ENCODE data around the gene SLC6A15. TPM values are rescaled to one million over a fixed set of nuclear protein-coding genes. Genes with fewer than 3 reads are reported as not detected.

The SLC6A15 gene
- total and polyA plus RNA-seq, 2 donors (not counting 3 experiments of a cell fraction or from before 2014, with no cell fraction given) = 0.03 to 0.24 TPM

DNA sequence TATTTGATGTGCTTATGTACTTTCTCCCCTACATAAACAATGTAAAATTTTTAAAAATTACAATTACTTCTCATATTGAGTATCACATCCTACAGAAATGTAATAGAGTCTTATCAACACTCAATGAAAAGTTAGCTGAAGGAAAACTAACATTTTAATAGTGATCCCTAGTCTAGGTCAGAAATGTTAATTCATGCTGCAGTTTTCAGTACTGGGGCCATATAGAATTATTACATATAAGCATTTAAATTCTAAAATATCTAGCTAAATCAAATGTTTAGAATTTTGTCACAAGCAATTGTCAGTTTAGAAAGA, 37.8 kb downstream of the SLC6A15 start:
- CTCF ChIA-PET = interaction anchor here (0.9 to 10.3 kb wide), 9 partner anchors 11 to 574 kb away, joined by 3 to 646 read pairs (median 4); no protein-coding TSS in a partner anchor
- Histone ChIP-seq H3K4me3 (replicated peaks in 1 of 3; ENCODE audit: insufficient read depth in 1 of 3, low read depth in 1 of 3, low read length in 3 of 3) (no peak overlapping the region), H3K9ac (replicated peaks; ENCODE audit: extremely low read depth, insufficient read depth, low read length) (no peak overlapping the region), H3K36me3 (ENCODE audit: control insufficient read depth in 2 of 2, extremely low read depth in 1 of 2, insufficient read depth in 2 of 2, low read length in 2 of 2) (no peaks in the 10 kb centered on the region), H3K4me2 (ENCODE audit: insufficient read depth, low read length) (no peak overlapping the region), H3K27me3 (ENCODE audit: control insufficient read depth in 2 of 2, insufficient read depth in 2 of 2, low read length in 2 of 2) (peaks cover 2% of the 10 kb centered on the region in 2 experiments), H4K20me1 (replicated peaks; ENCODE audit: control insufficient read depth, extremely low read depth, insufficient read depth, low read length) (no peaks in the 10 kb centered on the region), H3K27ac (ENCODE audit: insufficient read depth, low read depth, low read length) (no peak overlapping the region), H3K79me2 (ENCODE audit: control insufficient read depth, insufficient read depth, low read length) (no peaks in the 10 kb centered on the region), H3K9me1 (replicated peaks; ENCODE audit: control insufficient read depth, extremely low read depth, insufficient read depth, low read length) (no peaks in the 10 kb centered on the region), H3K4me1 (ENCODE audit: control insufficient read depth, extremely low read depth, insufficient read depth, low read length) (no peaks in the 10 kb centered on the region), H3K9me3 (replicated peaks; ENCODE audit: control insufficient read depth, insufficient read depth, low read length) (no peaks in the 10 kb centered on the region), H2AFZ (ENCODE audit: low read depth, low read length) (no peak overlapping the region)
- no TSS peak for BruUV-seq (replicated peaks)
- intact Hi-C loops (cut with micrococcal nuclease) (loop anchor here (1.0 to 2.0 kb wide), 4 partner anchors 36 to 570 kb away; no protein-coding TSS in a partner anchor), dilution Hi-C loops (cut with MboI; ENCODE audit: extremely low pct_ligation_motif_present, low sequenced_read_pairs) (no loop called here)
- POLR2A ChIA-PET = no interaction called here
- TF ChIP-seq GATA2 (IDR thresholded peaks at IDR 0.05; ENCODE audit: insufficient read depth, insufficient read length, low read depth, low read length) (no peak), EZH2 (IDR thresholded peaks at IDR 0.05; ENCODE audit: borderline replicate concordance, low read depth, low read length, severe bottlenecking) (no peak), MYC (IDR thresholded peaks at IDR 0.05; ENCODE audit: low read depth, low read length) (no peak), POLR2A (IDR thresholded peaks at IDR 0.05; ENCODE audit: low read depth, low read length) (no peak), FOS (IDR thresholded peaks at IDR 0.05; ENCODE audit: borderline replicate concordance, insufficient read depth, low read length) (no peak), JUN (IDR thresholded peaks at IDR 0.05; ENCODE audit: borderline replicate concordance, insufficient read depth, insufficient read length, low read depth) (no peak), MAX (IDR thresholded peaks at IDR 0.05; ENCODE audit: insufficient read depth, insufficient read length) (no peak), POLR2AphosphoS5 (IDR thresholded peaks at IDR 0.05; ENCODE audit: insufficient read depth, low read depth, low read length) (no peak)
- TF ChIP-seq, protein P1, sequence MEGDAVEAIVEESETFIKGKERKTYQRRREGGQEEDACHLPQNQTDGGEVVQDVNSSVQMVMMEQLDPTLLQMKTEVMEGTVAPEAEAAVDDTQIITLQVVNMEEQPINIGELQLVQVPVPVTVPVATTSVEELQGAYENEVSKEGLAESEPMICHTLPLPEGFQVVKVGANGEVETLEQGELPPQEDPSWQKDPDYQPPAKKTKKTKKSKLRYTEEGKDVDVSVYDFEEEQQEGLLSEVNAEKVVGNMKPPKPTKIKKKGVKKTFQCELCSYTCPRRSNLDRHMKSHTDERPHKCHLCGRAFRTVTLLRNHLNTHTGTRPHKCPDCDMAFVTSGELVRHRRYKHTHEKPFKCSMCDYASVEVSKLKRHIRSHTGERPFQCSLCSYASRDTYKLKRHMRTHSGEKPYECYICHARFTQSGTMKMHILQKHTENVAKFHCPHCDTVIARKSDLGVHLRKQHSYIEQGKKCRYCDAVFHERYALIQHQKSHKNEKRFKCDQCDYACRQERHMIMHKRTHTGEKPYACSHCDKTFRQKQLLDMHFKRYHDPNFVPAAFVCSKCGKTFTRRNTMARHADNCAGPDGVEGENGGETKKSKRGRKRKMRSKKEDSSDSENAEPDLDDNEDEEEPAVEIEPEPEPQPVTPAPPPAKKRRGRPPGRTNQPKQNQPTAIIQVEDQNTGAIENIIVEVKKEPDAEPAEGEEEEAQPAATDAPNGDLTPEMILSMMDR (IDR thresholded peaks at IDR 0.05; ENCODE audit: extremely low read depth in 1 of 2, insufficient read depth in 1 of 2, low read depth in 1 of 2, low read length in 2 of 2) = no peak
- DNase-seq (ENCODE audit: low read depth, low spot score) (no peak), FAIRE-seq (no peak)

Measured in endothelial cell of umbilical vein (primary cell).